GM19193 (cell line): ENCODE data around the gene HSPA1A.

Experiments
- POLR2A ChIP-seq: IDR thresholded peaks from 4 replicates; pipeline ENCODE4 v1.6.1; 2011; ENCODE audit not compliant: insufficient read depth, insufficient read length; ENCODE audit errors: extremely low read depth

HSPA1A gene

GRCh38 chr6:31777667-31778050 is 37.7 kb upstream of the HSPA1A start:
- TF ChIP-seq POLR2A = no peak

GRCh38 chr6:31778193-31778592 is 37.1 kb upstream of the HSPA1A start:
- TF ChIP-seq POLR2A = no peak

GRCh38 chr6:31778999-31779885 is 36.1 kb upstream of the HSPA1A start:
- TF ChIP-seq POLR2A = no peak

GRCh38 chr6:31779908-31780307 is 35.4 kb upstream of the HSPA1A start:
- no peak for TF ChIP-seq POLR2A

GRCh38 chr6:31780507-31781243 is 34.7 kb upstream of the HSPA1A start:
- TF ChIP-seq POLR2A = no peak

GRCh38 chr6:31781244-31782125 is 33.9 kb upstream of the HSPA1A start:
- no peak for TF ChIP-seq POLR2A

- no peak for TF ChIP-seq POLR2A
Measured at GRCh38 chr6:31782126-31782855, 33.1 kb upstream of the HSPA1A start.

GRCh38 chr6:31784098-31784925 is 31.0 kb upstream of the HSPA1A start:
- TF ChIP-seq POLR2A = no peak

GRCh38 chr6:31785475-31785874 is 29.9 kb upstream of the HSPA1A start:
- no peak for TF ChIP-seq POLR2A

- no peak for TF ChIP-seq POLR2A
Measured at GRCh38 chr6:31791324-31792089, 23.8 kb upstream of the HSPA1A start.

GRCh38 chr6:31792090-31792374 is 23.3 kb upstream of the HSPA1A start:
- no peak for TF ChIP-seq POLR2A

GRCh38 chr6:31792761-31793171 is 22.6 kb upstream of the HSPA1A start:
- TF ChIP-seq POLR2A = no peak

- TF ChIP-seq POLR2A = no peak
Measured at GRCh38 chr6:31794294-31794865, 21.0 kb upstream of the HSPA1A start.
